ENCODE data around the gene PSMA3. TPM values are rescaled to one million over a fixed set of nuclear protein-coding genes. Genes with fewer than 3 reads are reported as not detected.

Gene PSMA3
- total and polyA plus RNA-seq, 7 experiments from 2014 or later: 76.5 to 357 (median 117) TPM

DNA sequence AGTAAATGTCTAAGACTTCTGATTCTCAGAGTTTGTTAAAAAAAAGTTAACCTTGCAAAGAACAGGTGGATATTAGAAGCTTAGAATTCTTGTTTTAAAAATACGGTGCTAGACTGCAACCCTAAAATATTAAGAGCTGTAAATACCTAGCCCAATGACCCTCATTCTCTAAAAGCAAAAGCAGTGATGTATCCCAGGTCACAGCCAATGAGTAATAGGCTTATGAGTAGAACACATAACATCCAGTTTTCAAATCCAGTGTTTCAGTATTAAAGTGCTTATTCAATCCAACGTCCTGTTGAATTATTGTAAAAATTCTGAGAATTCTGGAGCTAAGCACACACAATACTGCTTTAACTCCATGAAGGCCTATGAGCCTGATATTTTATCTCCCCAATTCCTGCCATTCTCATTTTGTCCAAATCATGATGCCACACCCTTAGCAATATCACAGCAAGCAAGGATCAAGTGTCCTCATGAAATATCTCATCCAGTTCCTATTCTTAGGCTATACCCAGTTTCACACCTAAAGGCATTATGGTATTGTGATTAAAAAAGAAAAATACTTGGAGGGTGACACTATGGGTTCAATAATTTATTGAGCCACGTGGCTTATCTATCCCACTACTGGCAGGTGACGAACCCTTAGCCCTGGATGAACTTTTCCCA lies 38.4 kb downstream of the PSMA3 start:
- H3K4me1 ChIP-seq (ENCODE audit: control insufficient read depth in 2 of 2, insufficient read depth in 2 of 2, low read length in 2 of 2): peaks cover 7 to 42% of the 10 kb centered on the region in 2 donors
- H3K36me3 Mint-ChIP-seq: peaks cover 23 to 48% (median 40%) of the 10 kb centered on the region in 5 donors
- ATAC-seq: no peak
- no peaks in the 10 kb centered on the region for H3K9me3 ChIP-seq (ENCODE audit: control insufficient read depth in 2 of 3, low read length in 3 of 3)
- H3K36me3 ChIP-seq (ENCODE audit: control insufficient read depth in 2 of 3, insufficient read depth in 3 of 3, low read length in 3 of 3): peaks cover 7 to 47% (median 23%) of the 10 kb centered on the region in 3 experiments
- H3K27ac Mint-ChIP-seq: peak overlapping the region in 7 of 9 donors; percentile 1 to 96 (median 90)
- no peaks in the 10 kb centered on the region for H3K27me3 ChIP-seq (ENCODE audit: control insufficient read depth in 2 of 2, insufficient read depth in 2 of 2, low read length in 2 of 2)
- intact Hi-C loops (cut with micrococcal nuclease): loop anchor here in 1 of 2 donors (5.0 kb wide), 1 partner anchor 36 kb away; no protein-coding TSS in a partner anchor
- no peak for DNase-seq
- peak overlapping the region; percentile 19 for H3K27ac ChIP-seq (ENCODE audit: low read depth, low read length)
- H3K9me3 Mint-ChIP-seq: peaks cover 0 to 1% (median 0%) of the 10 kb centered on the region in 11 donors
- H3K4me3 ChIP-seq (ENCODE audit: low read length): no peak overlapping the region
- POLR2A ChIA-PET: interaction anchor here (1.0 to 4.1 kb wide), 2 partner anchors 10 to 15 kb away, joined by 3 to 21 read pairs; partner anchors contain the start of gene ARID4A
- H3K27me3 Mint-ChIP-seq: no peaks in the 10 kb centered on the region
- CTCF ChIA-PET: no interaction called here
- peak overlapping the region in 4 of 10 donors; percentile 3 to 23 (median 19) for H3K4me3 Mint-ChIP-seq
- H3K4me1 Mint-ChIP-seq: peaks cover 53 to 88% (median 72%) of the 10 kb centered on the region in 7 donors

- intact Hi-C loops (cut with micrococcal nuclease): loop anchor here in 1 of 2 donors (5.0 kb wide), 1 partner anchor 36 kb away; no protein-coding TSS in a partner anchor
- Histone ChIP-seq H3K4me1 (ENCODE audit: control insufficient read depth in 2 of 2, insufficient read depth in 2 of 2, low read length in 2 of 2) (peaks cover 10 to 45% of the 10 kb centered on the region in 2 donors), H3K27ac (ENCODE audit: low read depth, low read length) (no peak overlapping the region), H3K36me3 (ENCODE audit: control insufficient read depth in 2 of 3, insufficient read depth in 3 of 3, low read length in 3 of 3) (peaks cover 7 to 47% (median 23%) of the 10 kb centered on the region in 3 experiments), H3K4me3 (ENCODE audit: low read length) (no peak overlapping the region), H3K9me3 (ENCODE audit: control insufficient read depth in 2 of 3, low read length in 3 of 3) (no peaks in the 10 kb centered on the region), H3K27me3 (ENCODE audit: control insufficient read depth in 2 of 2, insufficient read depth in 2 of 2, low read length in 2 of 2) (no peaks in the 10 kb centered on the region)
- Mint-ChIP-seq H3K9me3 (peaks cover 0 to 1% (median 0%) of the 10 kb centered on the region in 11 donors), H3K4me3 (no peak overlapping the region), H3K27me3 (no peaks in the 10 kb centered on the region), H3K27ac (peak overlapping the region in 6 of 9 donors; percentile 2 to 96 (median 74)), H3K36me3 (peaks cover 25 to 51% (median 47%) of the 10 kb centered on the region in 5 donors), H3K4me1 (peaks cover 51 to 89% (median 78%) of the 10 kb centered on the region in 7 donors)
- ChIA-PET POLR2A (interaction anchor here (1.0 to 4.1 kb wide), 3 partner anchors 10 to 14 kb away, joined by 3 to 24 read pairs (median 21); partner anchors contain the start of gene ARID4A), CTCF (no interaction called here)
- DNase-seq: no peak
- no peak for ATAC-seq
Observed at GRCh38 chr14:58283730-58284129, 39.1 kb downstream of the PSMA3 start.

DNA sequence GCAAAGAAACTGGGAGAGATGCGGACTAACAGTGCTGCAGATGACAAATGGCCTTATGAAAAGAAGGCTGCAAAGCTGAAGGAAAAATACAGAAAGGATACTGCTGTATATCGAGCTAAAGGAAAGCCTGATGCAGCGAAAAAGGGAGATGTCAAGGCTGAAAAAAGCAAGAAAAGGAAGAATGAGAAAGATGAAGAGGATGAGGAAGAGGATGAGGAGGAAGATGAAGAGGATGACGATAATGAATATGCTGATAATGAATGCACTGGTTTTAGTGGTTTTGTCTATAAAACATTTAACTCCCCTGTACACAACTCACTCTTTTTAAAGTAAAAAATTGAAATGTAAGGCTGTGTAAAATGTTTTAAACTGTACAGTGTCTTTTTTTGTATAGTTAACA lies 40.5 kb downstream of the PSMA3 start:
- Mint-ChIP-seq H3K27me3 (no peaks in the 10 kb centered on the region), H3K36me3 (peaks cover 25 to 52% (median 51%) of the 10 kb centered on the region in 5 donors), H3K9me3 (peaks cover 0 to 1% (median 0%) of the 10 kb centered on the region in 11 donors), H3K4me3 (peak overlapping the region in 5 of 10 donors; percentile 5 to 58 (median 26)), H3K27ac (peak overlapping the region in 7 of 9 donors; percentile 54 to 96 (median 81)), H3K4me1 (peaks cover 56 to 92% (median 83%) of the 10 kb centered on the region in 7 donors)
- H3K27ac ChIP-seq (ENCODE audit: low read depth, low read length): peak overlapping the region; percentile 19
- H3K36me3 ChIP-seq (ENCODE audit: control insufficient read depth in 2 of 3, insufficient read depth in 3 of 3, low read length in 3 of 3): peaks cover 7 to 49% (median 31%) of the 10 kb centered on the region in 3 experiments
- ATAC-seq (no peak), DNase-seq (no peak)
- no peaks in the 10 kb centered on the region for H3K27me3 ChIP-seq (ENCODE audit: control insufficient read depth in 2 of 2, insufficient read depth in 2 of 2, low read length in 2 of 2)
- no peaks in the 10 kb centered on the region for H3K9me3 ChIP-seq (ENCODE audit: control insufficient read depth in 2 of 3, low read length in 3 of 3)
- ChIA-PET POLR2A (interaction anchor here (0.6 to 3.7 kb wide), 4 partner anchors 9 to 184 kb away, joined by 3 to 24 read pairs (median 4); partner anchors contain the start of gene ARID4A), CTCF (no interaction called here)
- no peak overlapping the region for H3K4me3 ChIP-seq (ENCODE audit: low read length)
- intact Hi-C loops (cut with micrococcal nuclease): no loop called here
- H3K4me1 ChIP-seq (ENCODE audit: control insufficient read depth in 2 of 2, insufficient read depth in 2 of 2, low read length in 2 of 2): peaks cover 17 to 48% of the 10 kb centered on the region in 2 donors

DNA sequence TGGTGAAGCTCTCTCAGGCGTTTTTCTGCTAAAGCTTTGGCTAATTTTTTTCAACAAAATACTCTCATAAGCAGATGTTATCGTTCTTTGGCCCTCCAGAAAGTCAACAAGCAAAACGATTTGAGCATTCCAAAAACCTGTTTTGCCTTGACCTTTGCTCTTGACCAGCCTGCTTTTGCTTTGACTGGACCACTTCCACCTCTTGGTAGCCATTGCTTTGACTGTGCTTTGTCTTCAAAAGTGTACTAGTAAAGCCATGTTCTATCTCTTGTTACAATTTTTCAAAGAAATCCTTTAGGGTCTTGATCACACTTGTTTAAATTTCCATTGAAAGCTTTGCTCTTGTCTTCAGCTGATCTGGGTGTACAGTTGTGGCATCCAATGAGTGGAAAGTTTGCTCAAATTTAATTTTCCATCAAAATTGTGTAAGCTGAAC lies 43.0 kb downstream of the PSMA3 start:
- Histone ChIP-seq H3K4me1 (ENCODE audit: control insufficient read depth in 2 of 2, insufficient read depth in 2 of 2, low read length in 2 of 2) (peaks cover 10 to 29% of the 10 kb centered on the region in 2 donors), H3K9me3 (ENCODE audit: control insufficient read depth in 2 of 3, low read length in 3 of 3) (no peaks in the 10 kb centered on the region), H3K4me3 (ENCODE audit: low read length) (no peak overlapping the region), H3K36me3 (ENCODE audit: control insufficient read depth in 2 of 3, insufficient read depth in 3 of 3, low read length in 3 of 3) (peaks cover 7 to 70% (median 43%) of the 10 kb centered on the region in 3 experiments), H3K27me3 (ENCODE audit: control insufficient read depth in 2 of 2, insufficient read depth in 2 of 2, low read length in 2 of 2) (no peaks in the 10 kb centered on the region), H3K27ac (ENCODE audit: low read depth, low read length) (no peak overlapping the region)
- DNase-seq (no peak), ATAC-seq (no peak)
- Mint-ChIP-seq H3K36me3 (peaks cover 29 to 61% (median 44%) of the 10 kb centered on the region in 5 donors), H3K27ac (peak overlapping the region in 7 of 9 donors; percentile 15 to 87 (median 45)), H3K4me3 (peak overlapping the region in 2 of 10 donors; percentile 7 to 28), H3K9me3 (no peaks in the 10 kb centered on the region), H3K4me1 (peaks cover 38 to 86% (median 76%) of the 10 kb centered on the region in 7 donors), H3K27me3 (no peaks in the 10 kb centered on the region)
- CTCF ChIA-PET: no interaction called here
- POLR2A ChIA-PET: interaction anchor here (0.7 kb wide), 1 partner anchor 10 kb away, joined by 4 read pairs; the partner anchor contains the start of gene ARID4A
- intact Hi-C loops (cut with micrococcal nuclease): loop anchor here in 1 of 2 donors (1.0 to 2.0 kb wide), 2 partner anchors 11 to 13 kb away; partner anchors contain the start of gene ARID4A

GRCh38 chr14:58288106-58288792 lies 43.6 kb downstream of the PSMA3 start:
- Mint-ChIP-seq H3K4me1 (peaks cover 34 to 86% (median 73%) of the 10 kb centered on the region in 7 donors), H3K27me3 (no peaks in the 10 kb centered on the region), H3K9me3 (no peaks in the 10 kb centered on the region), H3K36me3 (peaks cover 26 to 62% (median 40%) of the 10 kb centered on the region in 5 donors), H3K4me3 (peak overlapping the region in 5 of 10 donors; percentile 3 to 36 (median 20)), H3K27ac (peak overlapping the region in 8 of 9 donors; percentile 2 to 87 (median 44))
- H3K27me3 ChIP-seq (ENCODE audit: control insufficient read depth in 2 of 2, insufficient read depth in 2 of 2, low read length in 2 of 2): no peaks in the 10 kb centered on the region
- H3K27ac ChIP-seq (ENCODE audit: low read depth, low read length): no peak overlapping the region
- ATAC-seq (no peak), DNase-seq (no peak)
- H3K9me3 ChIP-seq (ENCODE audit: control insufficient read depth in 2 of 3, low read length in 3 of 3): no peaks in the 10 kb centered on the region
- intact Hi-C loops (cut with micrococcal nuclease): loop anchor here in 1 of 2 donors (1.0 to 2.0 kb wide), 2 partner anchors 10 to 13 kb away; partner anchors contain the start of gene ARID4A
- H3K36me3 ChIP-seq (ENCODE audit: control insufficient read depth in 2 of 3, insufficient read depth in 3 of 3, low read length in 3 of 3): peaks cover 7 to 71% (median 44%) of the 10 kb centered on the region in 3 experiments
- ChIA-PET POLR2A (interaction anchor here (0.7 to 1.5 kb wide), 2 partner anchors 10 kb away, joined by 4 to 10 read pairs; partner anchors contain the start of gene ARID4A), CTCF (no interaction called here)
- H3K4me1 ChIP-seq (ENCODE audit: control insufficient read depth in 2 of 2, insufficient read depth in 2 of 2, low read length in 2 of 2): peaks cover 10 to 25% of the 10 kb centered on the region in 2 donors
- H3K4me3 ChIP-seq (ENCODE audit: low read length): no peak overlapping the region

GRCh38 chr14:58291646-58292045 lies 47.0 kb downstream of the PSMA3 start:
- Mint-ChIP-seq H3K4me3 (peak overlapping the region in 2 of 10 donors; percentile 28 to 35), H3K27me3 (no peaks in the 10 kb centered on the region), H3K27ac (peak overlapping the region in 2 of 9 donors; percentile 77), H3K4me1 (peaks cover 43 to 94% (median 81%) of the 10 kb centered on the region in 7 donors), H3K36me3 (peaks cover 14 to 65% (median 35%) of the 10 kb centered on the region in 5 donors), H3K9me3 (no peaks in the 10 kb centered on the region)
- Histone ChIP-seq H3K27me3 (ENCODE audit: control insufficient read depth in 2 of 2, insufficient read depth in 2 of 2, low read length in 2 of 2) (no peaks in the 10 kb centered on the region), H3K9me3 (ENCODE audit: control insufficient read depth in 2 of 3, low read length in 3 of 3) (no peaks in the 10 kb centered on the region), H3K36me3 (ENCODE audit: control insufficient read depth in 2 of 3, insufficient read depth in 3 of 3, low read length in 3 of 3) (peaks cover 0 to 65% (median 33%) of the 10 kb centered on the region in 3 experiments), H3K27ac (ENCODE audit: low read depth, low read length) (no peak overlapping the region), H3K4me3 (ENCODE audit: low read length) (no peak overlapping the region), H3K4me1 (ENCODE audit: control insufficient read depth in 2 of 2, insufficient read depth in 2 of 2, low read length in 2 of 2) (peaks cover 15 to 18% of the 10 kb centered on the region in 2 donors)
- POLR2A ChIA-PET: interaction anchor here (0.7 kb wide), 1 partner anchor 35 kb away, joined by 3 read pairs; no protein-coding TSS in a partner anchor
- DNase-seq (no peak), ATAC-seq (no peak)
- intact Hi-C loops (cut with micrococcal nuclease): no loop called here
- CTCF ChIA-PET: no interaction called here
